Stimulated activated CD8-positive, alpha-beta memory T cell treated with anti-CD3 and anti-CD28 coated beads, Interleukin-15, amount 100 ng/mL, for 1 hour (primary cell): ENCODE measurements around the gene TMEM154.
A peak's percentile ranks its signal among the peaks of the same experiment; 100 is the strongest.

Experiments
- DNase-seq: peaks from one replicate; pipeline ENCODE4 v3.0.0-alpha.2; 2020; ENCODE audit warnings: low read depth

Gene TMEM154

GRCh38 chr4:152679414-152680281, at the start of gene TMEM154:
Gene TMEM154, minus strand, starts transcription at chr4:152679997. Its CDS starts 64 bp downstream, at chr4:152679933.
- DNase-seq: peak; percentile 32

GRCh38 chr4:152729466-152729865, 49.7 kb upstream of the TMEM154 start:
- no peak for DNase-seq

GRCh38 chr4:152728343-152728742, 48.5 kb upstream of the TMEM154 start:
- DNase-seq: no peak

- DNase-seq: no peak
Observed at GRCh38 chr4:152727784-152728183, 48.0 kb upstream of the TMEM154 start.

GRCh38 chr4:152724494-152724893, 44.7 kb upstream of the TMEM154 start:
- DNase-seq: no peak

GRCh38 chr4:152723236-152723635, 43.4 kb upstream of the TMEM154 start:
- no peak for DNase-seq

- no peak for DNase-seq
Observed at GRCh38 chr4:152719801-152720556, 40.2 kb upstream of the TMEM154 start.

- DNase-seq: no peak
Observed at GRCh38 chr4:152719291-152719690, 39.5 kb upstream of the TMEM154 start.

GRCh38 chr4:152715076-152715475, 35.3 kb upstream of the TMEM154 start:
- no peak for DNase-seq

GRCh38 chr4:152713951-152714705, 34.3 kb upstream of the TMEM154 start:
- no peak for DNase-seq

- DNase-seq: no peak
Observed at GRCh38 chr4:152709675-152710438, 30.1 kb upstream of the TMEM154 start.

- DNase-seq: no peak
Observed at GRCh38 chr4:152708796-152709195, 29.0 kb upstream of the TMEM154 start.

GRCh38 chr4:152708361-152708760, 28.6 kb upstream of the TMEM154 start:
- DNase-seq: no peak

- DNase-seq: no peak
Observed at GRCh38 chr4:152707632-152708031, 27.8 kb upstream of the TMEM154 start.

- DNase-seq: no peak
Observed at GRCh38 chr4:152705903-152706302, 26.1 kb upstream of the TMEM154 start.

GRCh38 chr4:152704788-152705187, 25.0 kb upstream of the TMEM154 start:
- no peak for DNase-seq

- no peak for DNase-seq
Observed at GRCh38 chr4:152700151-152700550, 20.4 kb upstream of the TMEM154 start.

- no peak for DNase-seq
Observed at GRCh38 chr4:152699313-152699712, 19.5 kb upstream of the TMEM154 start.

- DNase-seq: no peak
Observed at GRCh38 chr4:152698089-152698499, 18.3 kb upstream of the TMEM154 start.

- DNase-seq: no peak
Observed at GRCh38 chr4:152697284-152698088, 17.7 kb upstream of the TMEM154 start.

GRCh38 chr4:152696764-152697261, 17.0 kb upstream of the TMEM154 start:
- DNase-seq: peak; percentile 5
